Ectodermal cell (in vitro differentiated cells): ENCODE data around the gene BLM.
"Not testable (repeated sequence)": the region's sequence is repeated elsewhere in the genome, so short reads cannot be mapped to it uniquely, and the experiment has no call there.

ENCODE experiments used
- H3K27ac ChIP-seq: 2 replicates; pipeline ENCODE4 v1.7.0; 2013; ENCODE audit warnings: mild to moderate bottlenecking, low read depth, low read length; ENCODE audit not compliant: insufficient read depth, poor library complexity, severe bottlenecking
- H3K27me3 ChIP-seq: 2 replicates; pipeline ENCODE4 v1.7.0; 2013; ENCODE audit warnings: mild to moderate bottlenecking, low read length; ENCODE audit not compliant: insufficient read depth, control insufficient read depth, poor library complexity, severe bottlenecking
- H3K36me3 ChIP-seq: one replicate; pipeline ENCODE4 v1.7.0; 2013; ENCODE audit warnings: low read length; ENCODE audit not compliant: control insufficient read depth, insufficient read depth
- H3K4me1 ChIP-seq: one replicate; pipeline ENCODE4 v1.7.0; 2013; ENCODE audit warnings: low read length; ENCODE audit not compliant: control insufficient read depth, insufficient read depth
- H3K4me3 ChIP-seq: 2 replicates; pipeline ENCODE4 v1.7.0; 2013; ENCODE audit warnings: low read depth, low read length, control low read depth; ENCODE audit not compliant: insufficient read depth
- H3K9me3 ChIP-seq: 2 replicates; pipeline ENCODE4 v1.7.0; 2013; ENCODE audit warnings: mild to moderate bottlenecking, low read length, moderate library complexity; ENCODE audit not compliant: control insufficient read depth
- WGBS, 2 experiments: methylation state at CpG; one replicate each; pipeline ENCODE4 v1.1.7; 2013; ENCODE audit warnings: missing lambda C conversion rate in 2 of 2; 5-methylcytosine and 5-hydroxymethylcytosine counted together

The BLM gene

GRCh38 chr15:90817117-90818057, 100.2 kb downstream of the BLM start:
- Histone ChIP-seq H3K27me3 (no peaks in the 10 kb centered on the region), H3K4me3 (no peak overlapping the region), H3K9me3 (no peaks in the 10 kb centered on the region), H3K27ac (no peak overlapping the region), H3K4me1 (peaks cover 5% of the 10 kb centered on the region), H3K36me3 (no peaks in the 10 kb centered on the region)
- WGBS, 2 experiments: 82 to 83% methylated on average over 14 of the region's 14 CpGs

GRCh38 chr15:90818251-90819210, 101.4 kb downstream of the BLM start:
- H3K27ac ChIP-seq: no peak overlapping the region
- no peaks in the 10 kb centered on the region for H3K36me3 ChIP-seq
- no peaks in the 10 kb centered on the region for H3K27me3 ChIP-seq
- 84 to 85% methylated on average over 26 of the region's 26 CpGs for WGBS, 2 experiments
- H3K4me1 ChIP-seq: peaks cover 5% of the 10 kb centered on the region
- H3K4me3 ChIP-seq: no peak overlapping the region
- no peaks in the 10 kb centered on the region for H3K9me3 ChIP-seq

- Histone ChIP-seq H3K9me3 (no peaks in the 10 kb centered on the region), H3K27me3 (no peaks in the 10 kb centered on the region)
- WGBS, 2 experiments: 95 to 96% methylated on average over 6 of the region's 6 CpGs
Observed at GRCh38 chr15:90819390-90819789, 102.2 kb downstream of the BLM start.

GRCh38 chr15:90819850-90820249, 102.7 kb downstream of the BLM start:
- H3K4me1 ChIP-seq: peaks cover 5% of the 10 kb centered on the region
- H3K4me3 ChIP-seq: no peak overlapping the region
- no peaks in the 10 kb centered on the region for H3K9me3 ChIP-seq
- H3K36me3 ChIP-seq: no peaks in the 10 kb centered on the region
- no peak overlapping the region for H3K27ac ChIP-seq
- WGBS, 2 experiments: 92 to 93% methylated on average over 12 of the region's 12 CpGs
- H3K27me3 ChIP-seq: no peaks in the 10 kb centered on the region

More at GRCh38 chr15:90819390-90819789, 102.2 kb downstream of the BLM start:
- no peak overlapping the region for H3K4me3 ChIP-seq
- H3K4me1 ChIP-seq: peaks cover 5% of the 10 kb centered on the region
- H3K36me3 ChIP-seq: no peaks in the 10 kb centered on the region
- no peak overlapping the region for H3K27ac ChIP-seq

- WGBS, 2 experiments: 94 to 96% methylated on average over 7 of the region's 7 CpGs
- H3K36me3 ChIP-seq: no peaks in the 10 kb centered on the region
- no peaks in the 10 kb centered on the region for H3K9me3 ChIP-seq
- no peak overlapping the region for H3K27ac ChIP-seq
- H3K4me1 ChIP-seq: peaks cover 5% of the 10 kb centered on the region
- no peak overlapping the region for H3K4me3 ChIP-seq
- no peaks in the 10 kb centered on the region for H3K27me3 ChIP-seq
Observed at GRCh38 chr15:90820481-90820880, 103.3 kb downstream of the BLM start.

- Histone ChIP-seq H3K27ac (no peak overlapping the region), H3K4me1 (peaks cover 5% of the 10 kb centered on the region), H3K4me3 (no peak overlapping the region), H3K36me3 (no peaks in the 10 kb centered on the region), H3K27me3 (no peaks in the 10 kb centered on the region), H3K9me3 (no peaks in the 10 kb centered on the region)
- 91 to 92% methylated on average over 8 of the region's 8 CpGs for WGBS, 2 experiments
Observed at GRCh38 chr15:90822204-90822955, 105.2 kb downstream of the BLM start.

- Histone ChIP-seq H3K27me3 (no peaks in the 10 kb centered on the region), H3K9me3 (no peaks in the 10 kb centered on the region), H3K27ac (no peak overlapping the region), H3K4me1 (peaks cover under 1% of the 10 kb centered on the region), H3K4me3 (no peak overlapping the region), H3K36me3 (no peaks in the 10 kb centered on the region)
- WGBS, 2 experiments: 92 to 93% methylated on average over 7 of the region's 7 CpGs
Observed at GRCh38 chr15:90823455-90823974, 106.4 kb downstream of the BLM start.

- not testable (repeated sequence) for H3K4me3 ChIP-seq, H3K36me3 ChIP-seq, H3K4me1 ChIP-seq, H3K27ac ChIP-seq, H3K27me3 ChIP-seq, H3K9me3 ChIP-seq
- WGBS, 2 experiments: 95% methylated on average over 48 to 49 of the region's 49 CpGs
Observed at GRCh38 chr15:90825115-90825899, 108.2 kb downstream of the BLM start.

- H3K27ac ChIP-seq, H3K36me3 ChIP-seq, H3K27me3 ChIP-seq, H3K4me1 ChIP-seq, H3K4me3 ChIP-seq, H3K9me3 ChIP-seq: not testable (repeated sequence)
- WGBS, 2 experiments: 93% methylated on average over 26 of the region's 26 CpGs
Observed at GRCh38 chr15:90826206-90826885, 109.2 kb downstream of the BLM start.
